H1 (cell line): ENCODE results near the gene SLC25A40. TPM values are rescaled to one million over a fixed set of nuclear protein-coding genes. Genes with fewer than 3 reads are reported as not detected.

ENCODE experiments used
- CTCF ChIA-PET: fragments of 300-600 bp; sonication (Branson Sonifier 250); formaldehyde crosslinking; loops from one replicate; lab custom pipeline; 2021; ENCODE audit not compliant: partially characterized antibody; lab: Charles Lee
- POLR2A ChIA-PET: fragments of 300-600 bp; sonication (Branson Sonifier 250); formaldehyde crosslinking; loops from one replicate; lab custom pipeline; 2021; ENCODE audit warnings: inconsistent platforms; ENCODE audit not compliant: partially characterized antibody; lab: Charles Lee
- DNase-seq, 2 experiments: peaks; one replicate each; pipeline versions ENCODE4 v3.0.0 to v3.0.0-alpha.2; 2010 to 2022; ENCODE audit warnings: low spot score in 2 of 2, low read depth in 1 of 2, mixed read lengths in 1 of 2
- FAIRE-seq: peaks from 2 replicates; lab custom pipeline; 2011; peaks lifted over from hg19 to GRCh38; lab: Jason Lieb, UNC
- H2AFZ ChIP-seq: 2 replicates; pipeline ENCODE4 v1.8.1; 2012; ENCODE audit warnings: low read length, inconsistent platforms
- H2AK5ac ChIP-seq: 2 replicates; pipeline ENCODE4 v1.6.1; 2013; ENCODE audit warnings: low read depth, low read length
- H2BK120ac ChIP-seq: replicated peaks from 2 replicates; pipeline ENCODE3; 2013; ENCODE audit warnings: low read depth, low read length, inconsistent platforms
- H2BK12ac ChIP-seq: 2 replicates; pipeline ENCODE4 v1.6.1; 2013; ENCODE audit warnings: low read depth, low read length
- H2BK15ac ChIP-seq: 2 replicates; pipeline ENCODE4 v1.6.1; 2013; ENCODE audit warnings: low read length
- H2BK20ac ChIP-seq: 2 replicates; pipeline ENCODE4 v1.6.1; 2013; ENCODE audit warnings: low read length
- H2BK5ac ChIP-seq: 2 replicates; pipeline ENCODE4 v1.6.1; 2013; ENCODE audit warnings: low read depth, low read length
- H3K14ac ChIP-seq: 2 replicates; pipeline ENCODE4 v1.6.1; 2013; ENCODE audit warnings: inconsistent platforms; ENCODE audit not compliant: insufficient read length
- H3K18ac ChIP-seq: 2 replicates; pipeline ENCODE4 v1.6.1; 2013; ENCODE audit warnings: low read length; ENCODE audit errors: extremely low read depth
- H3K23ac ChIP-seq: 2 replicates; pipeline ENCODE4 v1.6.1; 2013; ENCODE audit warnings: inconsistent platforms; ENCODE audit not compliant: insufficient read length
- H3K23me2 ChIP-seq: 2 replicates; pipeline ENCODE4 v1.6.1; 2013; ENCODE audit warnings: low read depth, low read length
- H3K27ac ChIP-seq: 2 replicates; pipeline ENCODE4 v1.6.1; 2011; ENCODE audit warnings: low read depth, low read length, inconsistent platforms
- H3K27me3 ChIP-seq, 4 experiments: replicated peaks in 1 of 4; 1 replicate in 1 of 4; 2 replicates in 3 of 4; pipeline versions ENCODE4 v1.6.1 to v1.8.1; 2011 to 2013; ENCODE audit warnings: low read length in 3 of 4, mild to moderate bottlenecking in 3 of 4, inconsistent platforms in 2 of 4, mixed read lengths in 2 of 4, moderate library complexity in 1 of 4; ENCODE audit not compliant: control insufficient read depth in 3 of 4, insufficient read depth in 3 of 4; ENCODE audit errors: extremely low read depth in 1 of 4
- H3K36me3 ChIP-seq, 4 experiments: 2 replicates each; pipeline versions ENCODE4 v1.6.1 to v1.8.1; 2011 to 2013; ENCODE audit warnings: mild to moderate bottlenecking in 4 of 4, low read length in 3 of 4, moderate library complexity in 2 of 4, control low read depth in 1 of 4, inconsistent platforms in 1 of 4; ENCODE audit not compliant: insufficient read depth in 4 of 4, control insufficient read depth in 2 of 4
- H3K4ac ChIP-seq: replicated peaks from 2 replicates; pipeline ENCODE3; 2013; ENCODE audit warnings: low read length, low read depth, mixed read lengths, inconsistent platforms; ENCODE audit not compliant: insufficient read length
- H3K4me1 ChIP-seq, 4 experiments: replicated peaks in 1 of 4; 1 replicate in 1 of 4; 2 replicates in 3 of 4; pipeline versions ENCODE4 v1.6.1 to v1.8.1; 2011 to 2013; ENCODE audit warnings: low read length in 3 of 4, inconsistent platforms in 2 of 4, mixed read lengths in 1 of 4; ENCODE audit not compliant: insufficient read depth in 4 of 4, control insufficient read depth in 3 of 4
- H3K4me2 ChIP-seq, 2 experiments: 2 replicates each; pipeline versions ENCODE4 v1.6.1 to v1.8.1; 2011 to 2013; ENCODE audit warnings: low read depth in 2 of 2, low read length in 2 of 2, control low read depth in 1 of 2, inconsistent platforms in 1 of 2, mild to moderate bottlenecking in 1 of 2; ENCODE audit not compliant: insufficient read depth in 1 of 2
- H3K4me3 ChIP-seq, 4 experiments: fragments of 200-600, 300-600 bp in 1 of 4; sonication (generic), shearing (Covaris generic), sonication (Bioruptor Twin) in 1 of 4; 2 replicates each; pipeline versions ENCODE4 v1.5.1 to v1.8.1; 2011 to 2016; ENCODE audit warnings: low read length in 4 of 4, low read depth in 3 of 4, control low read depth in 2 of 4, inconsistent platforms in 2 of 4, mild to moderate bottlenecking in 2 of 4, mixed read lengths in 1 of 4, moderate library complexity in 1 of 4; ENCODE audit not compliant: insufficient read depth in 2 of 4; ENCODE audit errors: extremely low read depth in 1 of 4
- H3K56ac ChIP-seq: replicated peaks from 2 replicates; pipeline ENCODE3; 2013; ENCODE audit warnings: low read depth, mild to moderate bottlenecking, mixed read lengths, low read length, inconsistent platforms; ENCODE audit not compliant: insufficient read length
- H3K79me1 ChIP-seq: 2 replicates; pipeline ENCODE4 v1.6.1; 2013; ENCODE audit warnings: low read depth, low read length, control low read depth
- H3K79me2 ChIP-seq, 2 experiments: 2 replicates each; pipeline versions ENCODE4 v1.6.1 to v1.8.1; 2012 to 2013; ENCODE audit warnings: low read length in 2 of 2, mild to moderate bottlenecking in 2 of 2, inconsistent platforms in 1 of 2; ENCODE audit not compliant: insufficient read depth in 2 of 2, control insufficient read depth in 1 of 2
- H3K9ac ChIP-seq, 4 experiments: replicated peaks in 1 of 4; 1 replicate in 1 of 4; 2 replicates in 3 of 4; pipeline versions ENCODE4 v1.6.1 to v1.8.1; 2011 to 2013; ENCODE audit warnings: low read depth in 3 of 4, low read length in 3 of 4, control low read depth in 2 of 4, mild to moderate bottlenecking in 2 of 4, moderate library complexity in 2 of 4, inconsistent platforms in 1 of 4; ENCODE audit errors: extremely low read depth in 1 of 4
- H3K9me3 ChIP-seq, 2 experiments: 2 replicates each; pipeline versions ENCODE4 v1.6.1 to v1.8.1; 2012 to 2013; ENCODE audit warnings: mild to moderate bottlenecking in 2 of 2, moderate library complexity in 2 of 2, control low read depth in 1 of 2, inconsistent platforms in 1 of 2, low read depth in 1 of 2, low read length in 1 of 2, mixed read lengths in 1 of 2; ENCODE audit not compliant: insufficient read depth in 2 of 2
- H4K20me1 ChIP-seq, 2 experiments: replicated peaks in 1 of 2; 2 replicates each; pipeline versions ENCODE3 to v1.8.1; 2011 to 2013; ENCODE audit warnings: inconsistent platforms in 2 of 2, low read length in 2 of 2, mild to moderate bottlenecking in 1 of 2; ENCODE audit not compliant: insufficient read depth in 2 of 2, control insufficient read depth in 1 of 2
- H4K5ac ChIP-seq: 2 replicates; pipeline ENCODE4 v1.6.1; 2013; ENCODE audit warnings: low read length, low read depth, mixed read lengths, inconsistent platforms; ENCODE audit not compliant: insufficient read length
- H4K8ac ChIP-seq: 2 replicates; pipeline ENCODE4 v1.8.0; 2013; ENCODE audit warnings: mild to moderate bottlenecking, moderate library complexity, low read length, inconsistent platforms; ENCODE audit not compliant: insufficient read depth; ENCODE audit errors: extremely low read depth
- H4K91ac ChIP-seq: replicated peaks from 2 replicates; pipeline ENCODE3; 2013; ENCODE audit warnings: low read length, mixed read lengths, inconsistent platforms; ENCODE audit not compliant: insufficient read length
- EZH2 ChIP-seq: fragments of 200-600 bp; sonication (generic); IDR thresholded peaks from 2 replicates; pipeline ENCODE4 v1.7.1; 2012; ENCODE audit warnings: low read depth, mild to moderate bottlenecking, moderate library complexity, low read length, inconsistent platforms; ENCODE audit not compliant: severe bottlenecking
- SUZ12 ChIP-seq: fragments of 200-600 bp; sonication (generic); IDR thresholded peaks from 2 replicates; pipeline ENCODE4 v1.6.1; 2012; ENCODE audit warnings: mild to moderate bottlenecking, inconsistent platforms, low read length, moderate library complexity, mixed read lengths
- TBP ChIP-seq: IDR thresholded peaks from 2 replicates; pipeline ENCODE4 v1.6.1; 2011; ENCODE audit warnings: low read depth, low read length, improper control_type of control experiment
- TCF12 ChIP-seq: IDR thresholded peaks from 2 replicates; pipeline ENCODE4 v1.6.1; 2011; ENCODE audit warnings: low read depth, mild to moderate bottlenecking, low read length
- WGBS, 2 experiments: shearing (Covaris generic) in 1 of 2; methylation state at CpG; one replicate each; pipeline versions ENCODE4 v1.1.6 to v1.1.7; 2013 to 2015; ENCODE audit warnings: low lambda C conversion rate in 2 of 2, mixed read lengths in 2 of 2, inconsistent platforms in 1 of 2, low coverage in 1 of 2, missing lambda C conversion rate in 1 of 2; ENCODE audit not compliant: insufficient replicate concordance in 2 of 2, insufficient coverage in 1 of 2, insufficient read length in 1 of 2; ENCODE audit errors: extremely low coverage in 1 of 2, missing lambda C conversion rate in 1 of 2; 5-methylcytosine and 5-hydroxymethylcytosine counted together
- polyA plus RNA-seq, 7 experiments: library from polyadenylated mRNA; depleted of rRNA in 3 of 7; stranded (reverse) in 5 of 7; unstranded in 2 of 7; fragments of >200 nt in 5 of 7; fragments of 200-250 nt in 2 of 7; gene quantifications; 1 replicate in 5 of 7; 2 replicates in 1 of 7; 4 replicates in 1 of 7; pipeline versions ENCODE4 v1.2.1 to v1.2.3, GENCODE V29; 2011 to 2013; ENCODE audit warnings: missing spikeins in 2 of 7, mixed read lengths in 2 of 7
- total RNA-seq: library from RNA; stranded (reverse); fragmentation: NEBNext Ultra II Directional; extraction: Animal tissue kit (Norgen Biotek cat#: 25700); gene quantifications from 2 replicates; pipeline ENCODE4 v1.2.1, GENCODE V29; 2021

Gene SLC25A40
- total and polyA plus RNA-seq, 2 of the 8 experiments (the other 6 are each of a cell fraction or from before 2014, with no cell fraction given), result 6.5 to 17.3 TPM

GRCh38 chr7:87885018-87885417 lies 8.9 kb upstream of the SLC25A40 start:
- Histone ChIP-seq H3K4ac (no peak overlapping the region), H3K14ac (no peak overlapping the region), H4K20me1 (peaks cover 2% of the 10 kb centered on the region in 2 experiments), H2AFZ (no peak overlapping the region), H3K79me1 (0 out of 2 replicates have a peak, but pooled peaks cover 2% of the 10 kb centered on the region), H4K8ac (no peak overlapping the region), H3K23me2 (no peaks in the 10 kb centered on the region), H2BK15ac (no peak overlapping the region), H3K4me2 (no peak overlapping the region), H2BK120ac (no peak overlapping the region), H2AK5ac (no peak overlapping the region), H3K9ac (no peak overlapping the region), H4K91ac (no peak overlapping the region), H2BK20ac (no peak overlapping the region), H3K4me3 (no peak overlapping the region), H4K5ac (no peak overlapping the region), H2BK12ac (no peak overlapping the region), H3K23ac (no peak overlapping the region), H3K18ac (no peak overlapping the region), H2BK5ac (no peak overlapping the region), H3K56ac (no peak overlapping the region), H3K36me3 (peaks cover 9 to 65% (median 31%) of the 10 kb centered on the region in 4 experiments; a peak in 6 of 8 replicates), H3K9me3 (no peaks in the 10 kb centered on the region), H3K4me1 (no peaks in the 10 kb centered on the region), H3K27ac (no peak overlapping the region), H3K27me3 (no peaks in the 10 kb centered on the region), H3K79me2 (peaks cover 0 to 49% of the 10 kb centered on the region in 2 experiments; a peak in 2 of 4 replicates)
- ChIA-PET POLR2A (no interaction called here), CTCF (interaction anchor here (1.1 to 1.5 kb wide), 2 partner anchors 15 to 379 kb away, joined by 3 to 4 read pairs; no protein-coding TSS in a partner anchor)
- DNase-seq (no peak), FAIRE-seq (no peak)
- no peak for TF ChIP-seq EZH2
- TF ChIP-seq TCF12, result no peak
- no peak for TF ChIP-seq SUZ12
- no peak for TF ChIP-seq TBP
- 84% methylated on average over 2 of the region's 2 CpGs; no CpG with 5 or more reads in 1 of the 2 experiments for WGBS, 2 experiments
